HG02610 (cell line): ENCODE results near the gene THAP3.
A peak's percentile ranks its signal among the peaks of the same experiment; 100 is the strongest.
"Not testable (repeated sequence)": the region's sequence is repeated elsewhere in the genome, so short reads cannot be mapped to it uniquely, and the experiment has no call there.

Experiments
- ATAC-seq: cut with Tn5 transposase; IDR thresholded peaks from one replicate; pipeline ENCODE4 v1.9.1; 2021; ENCODE audit warnings: mild to moderate bottlenecking, moderate library complexity; ENCODE audit not compliant: unreplicated experiment

Gene THAP3

DNA sequence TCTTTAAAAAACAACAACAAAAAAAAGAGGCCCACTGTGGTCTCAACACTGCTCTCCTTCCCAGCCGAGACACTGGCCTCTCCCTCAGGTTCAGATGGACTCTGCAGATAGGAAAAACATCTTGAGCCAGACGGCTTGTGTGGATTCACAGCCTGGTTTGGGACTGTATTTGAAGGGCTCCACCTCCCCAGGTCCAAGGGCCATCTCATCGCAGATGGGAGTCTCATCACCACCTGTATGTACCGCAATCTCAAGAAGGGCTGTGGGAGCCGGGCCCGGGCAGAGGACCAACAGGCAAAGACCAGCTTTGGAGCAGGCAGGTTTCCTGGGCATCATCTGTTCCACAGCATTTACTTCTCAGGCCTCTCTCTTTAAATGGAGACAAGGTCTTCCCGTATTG is 34.6 kb upstream of the THAP3 start:
- ATAC-seq: no peak

DNA sequence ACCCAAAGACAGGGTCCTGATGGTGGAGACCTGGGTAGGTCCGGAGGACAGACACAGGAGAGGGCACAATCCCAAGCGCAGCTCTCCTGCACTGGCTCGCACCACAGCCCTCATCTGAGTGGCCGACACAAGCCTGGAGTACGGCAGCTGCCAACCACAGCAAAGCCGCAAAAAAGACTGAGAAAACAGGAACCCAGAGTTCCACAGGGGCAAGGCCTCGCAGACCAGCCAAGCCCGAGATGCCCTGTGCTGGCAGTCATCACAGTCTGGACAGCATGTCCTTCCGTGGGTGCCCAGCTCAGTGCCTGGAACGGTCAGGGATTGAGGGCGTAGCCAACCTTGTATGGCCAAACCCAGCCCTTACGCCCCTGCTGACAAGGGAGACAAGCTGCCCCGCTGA is 33.4 kb upstream of the THAP3 start:
- ATAC-seq: no peak

DNA sequence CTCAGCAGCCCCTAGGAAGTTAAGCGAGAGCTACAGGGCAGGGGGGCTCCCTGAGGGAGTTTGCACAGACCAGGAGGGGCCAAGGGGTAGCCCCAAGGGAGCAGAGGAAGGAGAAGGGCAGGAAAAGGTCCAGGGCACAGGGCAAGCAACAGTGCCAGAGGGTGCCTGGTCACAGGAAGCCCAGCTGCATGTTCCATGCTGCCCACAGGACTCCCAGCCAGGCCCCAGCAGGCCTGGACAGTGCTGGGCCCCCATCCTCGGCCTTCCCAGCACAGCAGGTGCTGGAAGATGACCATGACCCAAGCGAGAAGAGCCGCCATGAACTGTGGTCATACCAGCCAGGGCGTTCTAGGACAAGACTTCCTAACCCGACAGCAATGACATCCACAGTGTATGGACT is 33.0 kb upstream of the THAP3 start:
- ATAC-seq: no peak

DNA sequence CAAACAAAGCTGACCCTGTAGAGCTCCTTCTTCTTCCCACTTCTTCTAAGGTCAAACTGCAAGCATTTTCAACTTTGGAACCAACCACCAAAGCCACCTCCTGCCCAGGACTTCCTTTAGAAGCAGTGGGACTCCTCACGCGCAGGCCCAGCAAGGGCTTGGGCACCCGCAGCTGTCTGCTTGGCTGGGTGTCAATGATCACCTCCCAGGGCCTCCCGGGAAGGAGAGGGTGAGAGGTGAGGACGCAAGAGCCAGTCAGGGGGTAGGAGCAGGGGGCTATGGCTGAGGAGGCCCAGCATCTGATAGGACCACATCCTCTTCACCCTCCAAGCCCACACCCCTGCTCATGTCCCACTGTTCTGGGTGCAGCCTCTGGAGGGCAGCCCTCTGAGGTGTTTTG is 32.2 kb upstream of the THAP3 start:
- no peak for ATAC-seq

DNA sequence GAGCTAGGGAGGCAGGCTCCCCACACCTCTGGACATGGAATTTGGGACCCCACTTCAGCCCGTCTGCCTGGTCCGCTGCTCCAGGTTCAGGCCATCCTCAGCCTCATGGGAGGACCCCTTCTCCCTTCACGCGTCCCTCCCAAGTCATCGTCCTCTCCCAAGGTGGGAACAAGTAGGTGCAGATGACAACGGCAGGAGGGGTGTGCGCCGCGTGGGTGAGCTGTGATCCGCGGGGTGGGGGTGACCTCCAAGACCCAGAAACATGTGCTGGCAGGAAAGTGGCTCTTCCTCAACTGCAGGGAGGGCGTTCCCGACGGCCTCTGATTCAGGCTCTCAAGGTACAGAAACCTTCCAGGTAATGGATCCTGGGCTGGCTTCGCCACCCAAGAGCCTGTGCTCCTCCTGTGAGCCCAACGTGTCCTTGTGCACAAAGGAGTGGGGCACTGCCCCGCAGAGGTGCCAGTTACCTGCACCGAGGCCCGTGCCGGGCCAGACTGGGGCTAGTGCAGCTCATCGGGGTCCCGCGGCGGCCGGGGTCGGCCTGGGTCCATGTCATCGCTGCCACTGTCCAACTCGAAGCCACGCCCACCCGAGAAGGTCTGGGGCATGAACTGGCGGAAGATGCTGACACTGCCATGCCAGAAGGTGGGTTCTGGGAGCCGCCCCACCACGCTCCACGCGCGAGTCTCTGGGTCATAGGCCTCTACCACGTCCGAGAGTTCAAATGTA is 31.6 kb upstream of the THAP3 start:
- ATAC-seq: no peak

DNA sequence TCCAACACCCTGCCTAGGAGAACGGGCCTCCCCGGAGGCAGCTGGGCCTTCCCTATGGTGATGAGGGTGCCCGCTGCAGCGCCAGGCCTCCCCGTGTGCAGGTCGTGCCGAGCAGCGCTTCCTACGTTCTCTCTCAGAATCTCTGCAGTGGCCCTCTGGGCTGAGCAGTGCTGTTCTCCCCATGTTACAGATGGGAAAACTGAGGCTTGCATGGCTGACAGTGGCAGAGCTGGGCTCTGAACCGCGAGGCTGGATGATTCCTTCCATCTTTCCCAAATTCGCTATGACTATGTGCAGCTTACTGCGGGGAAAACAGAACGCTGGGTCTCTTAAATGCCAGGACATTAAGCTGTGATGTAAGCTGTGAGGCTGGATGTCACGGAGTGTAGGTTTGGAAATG is 30.9 kb upstream of the THAP3 start:
- no peak for ATAC-seq

DNA sequence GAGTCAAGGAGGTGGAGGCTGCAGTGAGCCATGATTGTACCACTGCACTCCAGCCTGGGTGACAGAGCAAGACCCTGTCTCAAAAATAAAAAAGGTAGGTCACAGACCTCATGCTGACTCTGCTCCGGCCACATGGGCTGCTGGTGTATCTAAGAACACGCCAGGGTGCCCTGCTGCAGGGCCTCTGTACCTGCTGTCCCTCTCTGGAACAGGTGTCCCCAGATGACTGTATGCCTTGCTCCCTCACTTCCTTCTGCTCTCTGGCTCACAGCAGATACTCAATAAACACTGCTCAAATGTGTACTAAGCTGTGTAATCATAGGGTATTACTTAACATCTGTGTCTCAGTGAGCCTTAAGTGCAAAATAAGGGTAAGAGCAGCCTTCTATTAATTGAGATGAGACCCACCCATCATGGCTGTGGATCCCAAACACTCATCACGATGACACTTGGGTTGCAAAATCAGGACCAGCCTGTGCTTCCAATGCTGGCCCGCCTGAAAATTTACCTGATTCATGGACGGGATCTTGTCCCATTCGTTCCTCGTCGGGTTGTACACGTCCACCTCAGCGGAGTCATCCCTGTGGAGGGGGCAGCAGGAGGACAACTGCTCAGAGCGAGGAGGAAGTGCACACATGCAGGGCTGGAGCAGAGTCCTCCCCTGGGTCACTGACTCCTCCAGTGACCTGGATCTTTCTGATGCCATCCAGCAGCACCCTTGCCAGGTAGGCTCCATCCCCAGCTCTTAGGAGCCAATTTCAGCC is 29.5 kb upstream of the THAP3 start:
- ATAC-seq: no peak

DNA sequence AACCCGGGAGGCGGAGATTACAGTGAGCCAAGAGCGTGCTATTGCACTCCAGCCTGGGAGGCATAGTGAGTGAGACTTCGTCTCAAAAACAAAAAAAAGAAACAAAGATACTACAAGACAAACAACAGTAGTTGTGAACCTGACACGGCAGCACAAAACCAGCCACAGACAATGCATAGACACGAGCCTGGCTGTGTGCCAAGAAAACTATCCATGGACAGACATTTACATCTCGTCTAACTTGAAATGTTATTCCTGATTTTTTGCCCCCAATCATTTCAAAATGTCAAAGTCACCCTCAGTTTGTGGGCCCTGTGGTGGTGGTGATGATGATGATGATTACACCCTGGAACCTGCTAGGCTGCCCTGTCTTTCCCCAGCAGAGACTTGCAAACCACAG is 28.3 kb upstream of the THAP3 start:
- no peak for ATAC-seq

DNA sequence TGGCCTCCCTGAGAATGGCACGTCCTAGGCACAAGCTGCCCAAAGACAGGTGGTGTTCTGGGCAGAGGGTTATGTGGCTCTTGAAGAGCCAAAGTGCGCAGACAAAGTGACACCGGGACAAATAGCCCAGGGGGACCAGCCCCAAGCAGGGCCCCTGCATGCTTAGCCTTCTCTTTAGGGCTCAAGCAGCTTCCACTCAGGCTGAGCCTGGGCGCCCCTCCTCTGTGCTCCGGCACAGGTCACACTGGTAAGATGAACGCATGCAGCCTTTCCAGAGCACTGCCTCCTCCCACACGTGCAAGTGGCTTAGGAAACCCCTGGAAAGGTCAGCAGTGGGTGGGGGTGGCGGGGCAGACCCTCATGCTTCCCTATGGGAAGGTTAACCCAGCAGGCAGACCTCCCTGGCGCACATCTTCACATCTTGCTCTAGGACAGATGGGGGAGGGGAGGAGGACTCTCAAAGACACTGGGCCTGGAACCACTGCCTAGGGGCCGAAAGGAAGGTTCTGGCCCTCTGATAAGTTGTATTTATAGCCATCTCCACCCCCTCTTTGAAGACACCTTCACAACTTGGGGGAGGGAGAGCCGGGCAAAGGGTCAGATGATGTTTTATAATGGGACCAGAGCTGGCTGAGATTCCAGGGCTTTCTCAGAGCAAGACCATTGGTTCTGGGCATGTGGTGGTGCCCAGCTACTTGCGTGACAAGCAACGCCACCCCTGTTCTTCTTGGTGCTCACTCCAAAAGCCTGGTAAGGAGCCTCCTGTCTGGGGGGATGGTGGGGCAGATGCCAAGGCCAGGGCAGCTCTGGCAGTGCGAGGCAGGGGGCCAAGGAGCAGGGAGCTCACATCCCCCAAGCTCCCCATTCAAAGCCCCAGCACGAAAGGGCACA is 27.5 kb upstream of the THAP3 start:
- ATAC-seq: no peak

DNA sequence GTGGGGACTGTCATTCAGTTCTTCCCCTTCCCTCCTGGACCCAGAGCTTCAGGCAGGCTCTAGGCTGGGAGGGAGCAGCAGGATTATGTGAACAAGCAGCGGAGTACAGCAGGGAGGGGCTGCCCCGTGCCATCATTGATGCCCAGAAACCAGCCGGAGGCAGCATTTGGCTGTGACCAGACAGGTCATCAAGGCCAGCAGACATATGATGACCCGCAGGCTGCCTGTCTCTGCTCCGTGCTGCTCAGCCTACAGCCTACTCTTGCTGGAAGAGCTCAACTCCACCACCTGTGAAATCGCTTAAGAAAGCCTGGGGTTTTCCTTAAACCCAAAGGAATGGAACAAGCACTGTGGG is 26.9 kb upstream of the THAP3 start:
- no peak for ATAC-seq

DNA sequence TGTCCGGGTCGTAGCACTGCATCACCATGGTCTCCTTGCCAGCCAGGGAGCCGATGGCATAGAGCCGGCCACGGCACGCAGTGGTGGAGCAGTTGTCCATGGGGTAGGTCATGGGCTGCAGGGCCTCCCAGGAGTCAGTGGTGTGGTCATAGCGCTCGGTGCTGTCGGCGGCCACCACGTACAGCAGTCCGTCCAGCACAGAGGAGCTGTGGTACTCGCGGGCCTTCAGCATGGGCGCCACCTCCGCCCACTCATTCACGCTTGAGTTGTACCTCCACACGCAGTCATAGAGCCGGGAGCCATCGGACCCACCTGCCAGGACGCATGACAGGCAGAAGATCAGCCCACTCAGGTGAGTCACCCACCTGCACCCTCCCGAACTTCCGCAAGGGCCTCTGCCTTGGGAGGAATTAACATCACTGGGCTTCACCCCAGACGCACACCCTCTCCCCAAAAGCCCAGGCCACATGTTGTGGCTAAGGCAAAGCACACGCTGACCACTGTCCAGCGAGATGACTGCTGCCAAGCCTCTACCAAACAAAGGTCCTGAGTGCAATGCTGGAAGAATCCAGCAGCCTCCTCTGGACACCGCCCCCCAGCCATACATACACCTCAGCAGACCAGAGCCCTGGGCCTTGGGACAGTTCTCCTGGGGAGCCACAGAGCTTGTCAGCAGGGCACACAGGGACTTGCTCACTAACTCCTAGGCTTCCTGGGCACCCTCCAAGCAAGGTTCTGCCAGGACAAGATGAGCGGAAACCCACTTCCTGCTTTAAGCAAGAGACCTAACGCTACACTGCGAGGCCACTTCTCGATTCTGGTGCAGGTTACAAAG is 25.3 kb upstream of the THAP3 start:
- ATAC-seq: no peak

DNA sequence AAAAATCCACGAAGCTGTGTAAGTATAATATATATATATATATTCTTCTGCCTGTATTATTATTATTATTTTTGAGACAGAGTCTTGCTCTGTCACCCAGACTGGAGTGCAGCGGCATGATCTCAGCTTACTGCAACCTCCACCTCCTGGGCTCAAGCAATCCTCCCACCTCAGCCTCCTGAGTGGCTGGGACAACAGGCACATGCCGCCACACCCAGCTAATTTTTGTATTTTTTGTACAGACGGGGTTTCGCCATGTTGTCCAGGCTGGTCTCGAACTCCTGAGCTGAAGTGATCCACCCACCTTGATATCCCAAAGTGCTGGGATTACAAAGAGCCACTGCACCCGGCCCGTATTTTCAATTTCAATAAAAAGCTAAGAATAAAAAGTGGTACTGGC is 24.7 kb upstream of the THAP3 start:
- not testable (repeated sequence) for ATAC-seq

DNA sequence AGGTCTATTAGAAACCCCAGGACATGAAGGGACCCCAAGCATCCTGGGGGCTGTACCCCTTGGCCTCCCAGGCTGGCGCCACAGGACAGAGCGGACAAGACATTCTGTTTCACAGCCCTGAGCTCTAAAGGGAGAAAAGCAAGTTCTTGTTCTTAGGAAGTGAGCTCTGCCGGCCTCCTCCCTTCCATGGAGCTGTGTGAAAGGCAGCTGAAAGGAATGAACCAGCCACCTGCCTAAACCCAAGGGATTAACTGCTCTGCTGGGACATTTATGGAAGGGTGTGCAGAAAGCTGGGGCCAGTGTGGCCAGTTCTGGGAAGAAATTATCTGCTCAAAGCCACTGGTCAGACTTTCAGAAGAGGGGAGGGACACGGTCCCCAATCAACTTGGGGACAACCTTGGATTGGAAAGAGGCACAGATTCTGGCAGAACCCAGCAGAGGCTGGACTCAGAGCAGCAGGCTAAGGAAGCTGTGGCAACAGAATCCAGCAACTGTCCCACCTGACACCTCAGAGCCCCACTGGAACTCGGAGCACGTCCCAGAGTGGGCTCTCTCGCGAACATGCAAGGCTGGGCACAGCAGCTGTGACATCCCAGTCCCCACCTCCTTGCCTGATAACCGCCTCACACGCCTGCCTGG is 24.1 kb upstream of the THAP3 start:
- peak; percentile 14 for ATAC-seq

DNA sequence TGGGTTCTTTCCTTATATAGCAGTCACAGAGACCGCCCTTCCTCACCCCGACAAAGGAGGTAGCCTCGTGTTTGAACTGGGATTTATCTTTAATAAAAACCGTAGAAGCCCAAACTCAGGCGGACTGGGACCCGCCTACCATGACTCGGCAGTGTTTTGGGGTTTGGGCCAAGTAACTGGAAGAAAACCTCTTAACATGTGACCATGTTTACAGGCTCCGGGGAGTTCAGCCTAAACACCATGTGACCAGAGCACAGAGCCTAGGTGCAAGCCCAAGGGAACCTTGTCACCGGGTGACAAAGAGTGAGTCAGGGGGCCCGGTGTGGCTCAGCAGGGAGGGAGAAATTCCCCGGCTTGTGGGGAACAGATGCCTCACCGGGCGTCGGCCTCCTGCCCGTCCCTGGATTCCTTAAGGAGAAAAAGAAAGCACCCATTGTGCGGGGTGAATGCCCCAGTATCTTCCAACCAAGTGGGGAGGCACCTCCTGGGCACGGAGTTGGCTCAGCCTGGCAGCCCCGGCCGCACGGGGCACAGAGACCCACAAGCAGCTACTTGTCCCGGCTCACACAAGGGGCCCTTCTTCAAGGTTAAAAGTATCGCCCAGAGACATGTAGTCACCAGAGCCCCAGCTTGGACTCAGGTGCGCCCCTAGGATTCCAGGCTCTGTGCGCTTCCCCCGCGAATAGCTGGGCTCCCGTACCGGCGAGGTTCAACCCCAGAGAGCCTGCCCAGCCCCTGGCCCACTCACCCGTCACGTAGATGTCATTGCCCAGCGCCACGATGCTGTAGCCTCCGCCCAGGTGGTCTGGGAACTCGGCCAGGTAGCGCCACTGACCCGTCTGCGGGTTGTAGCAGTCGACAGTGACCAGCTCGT is 23.4 kb upstream of the THAP3 start:
- peak; percentile 32 for ATAC-seq

DNA sequence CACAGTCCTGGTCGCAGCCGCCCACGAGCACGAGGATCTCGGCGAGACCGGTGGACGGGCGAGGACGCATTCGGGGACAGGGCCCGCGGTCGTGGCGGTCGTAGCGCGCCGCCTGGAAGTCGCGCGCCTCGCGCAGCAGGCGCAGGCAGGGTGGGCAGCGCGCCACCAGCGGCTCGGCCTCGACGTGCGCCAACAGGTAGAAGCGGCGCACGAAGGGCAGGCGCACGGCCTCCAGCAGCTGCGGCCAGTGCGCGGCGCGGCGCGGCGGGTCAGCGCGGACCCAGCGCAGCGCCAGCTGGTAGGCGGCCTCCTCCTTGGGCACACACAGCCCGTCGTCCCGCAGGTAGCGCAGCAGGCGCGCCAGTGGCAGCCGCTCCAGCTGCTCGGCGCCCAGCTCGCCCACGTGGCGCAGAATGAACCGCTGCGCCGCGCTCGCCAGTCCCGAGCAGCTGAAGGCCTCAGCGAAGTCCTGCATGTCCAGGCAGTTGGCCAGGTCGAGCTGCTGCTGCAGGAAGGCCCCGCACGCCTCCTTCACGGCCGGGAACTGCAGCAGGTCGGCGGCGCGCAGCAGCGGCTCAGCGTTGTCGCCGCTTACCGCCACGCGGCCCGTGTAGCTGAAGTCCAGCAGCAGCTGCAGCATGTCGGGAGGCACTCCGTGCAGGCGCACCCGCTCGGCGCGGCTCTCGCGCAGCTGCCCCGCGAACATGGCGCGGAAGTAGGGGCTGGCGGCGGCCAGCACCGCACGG is 22.6 kb upstream of the THAP3 start:
- peak; percentile 26 for ATAC-seq

DNA sequence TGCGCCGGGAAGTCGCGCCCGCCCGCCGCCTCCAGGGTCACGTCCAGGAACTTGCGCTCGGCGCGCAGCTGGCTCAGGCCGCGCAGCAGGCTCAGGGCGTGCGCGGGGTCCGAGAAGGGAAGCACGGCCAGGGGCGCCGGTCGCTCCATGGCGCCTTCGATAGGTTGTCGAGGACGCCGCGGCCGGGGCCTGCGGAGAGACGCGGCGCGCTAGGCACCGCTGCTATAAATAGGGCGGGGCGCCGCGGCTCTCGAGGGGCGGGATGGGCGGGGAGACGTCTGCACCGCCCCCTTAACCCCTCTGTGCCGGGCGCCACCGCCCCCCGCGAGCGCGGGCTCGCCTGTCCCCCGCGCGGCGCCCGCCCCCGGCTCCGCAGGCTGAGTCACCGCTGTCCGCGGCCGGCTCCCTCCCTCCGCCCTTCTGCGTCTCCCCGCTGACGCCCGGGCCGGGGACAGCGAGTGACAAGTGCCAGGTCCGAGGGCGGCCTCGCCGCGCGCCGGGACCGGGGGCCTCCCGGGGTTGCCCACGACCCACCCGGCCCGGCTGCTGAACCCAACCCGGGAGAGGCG is 21.9 kb upstream of the THAP3 start, which contains the start of gene KLHL21:
Gene KLHL21, minus strand, starts transcription at position 201 of the 569 bp plus-strand sequence. Its CDS starts 52 bp downstream, at position 149.
- peak; percentile 46 for ATAC-seq

DNA sequence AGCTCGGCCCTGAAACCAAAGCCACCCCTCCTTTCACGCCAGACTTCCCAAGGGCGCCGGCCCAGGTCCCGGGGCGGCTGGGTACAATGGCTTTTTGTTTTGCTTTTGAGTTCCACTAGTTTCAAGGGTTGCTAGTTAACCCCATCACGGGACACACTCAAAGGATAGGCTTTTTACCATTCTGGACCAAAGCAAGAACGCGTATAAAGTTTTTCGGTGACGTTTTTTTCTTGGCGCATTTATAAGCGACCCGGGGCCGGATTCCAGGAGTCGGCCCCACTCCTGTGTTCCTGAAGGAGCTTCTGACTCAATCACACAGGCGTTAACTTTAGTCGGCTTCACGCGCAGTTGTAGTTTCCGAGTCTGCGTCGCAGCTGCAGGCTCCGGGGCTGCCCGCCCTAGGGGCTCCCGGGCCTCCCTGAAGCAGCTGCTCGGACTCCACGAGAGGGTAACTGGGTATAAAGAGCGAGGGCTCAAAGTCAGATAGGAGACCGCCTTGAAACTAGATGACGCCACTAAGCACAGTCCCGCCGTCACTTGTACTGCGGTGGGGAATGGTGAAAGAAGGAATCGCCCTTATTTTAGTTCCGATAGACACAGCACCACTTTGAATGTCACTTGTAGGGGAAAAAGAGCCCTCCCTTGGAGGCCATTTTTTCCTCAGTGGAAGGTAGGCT is 21.3 kb upstream of the THAP3 start:
- ATAC-seq: peak; percentile 15
